GM18508 (cell line): ENCODE data around the gene EPS8L2.

Source experiments
- ATAC-seq: cut with Tn5 transposase; IDR thresholded peaks from one replicate; pipeline ENCODE4 v1.9.1; 2021; ENCODE audit warnings: moderate number of reproducible peaks; ENCODE audit not compliant: insufficient read depth, unreplicated experiment

Gene EPS8L2

GRCh38 chr11:702462-703461, 3.3 kb upstream of the EPS8L2 start:
- no peak for ATAC-seq

GRCh38 chr11:703506-703905, 2.5 kb upstream of the EPS8L2 start:
- no peak for ATAC-seq

- ATAC-seq: no peak
Measured at GRCh38 chr11:704228-704674, 1.8 kb upstream of the EPS8L2 start.

- ATAC-seq: no peak
Measured at GRCh38 chr11:704781-705645, 1.0 kb upstream of the EPS8L2 start.

GRCh38 chr11:706439-706956, 467 bp downstream of the EPS8L2 start:
- ATAC-seq: no peak

- no peak for ATAC-seq
Measured at GRCh38 chr11:706957-707816, 1.2 kb downstream of the EPS8L2 start.

- ATAC-seq: no peak
Measured at GRCh38 chr11:707817-708420, 1.9 kb downstream of the EPS8L2 start.

GRCh38 chr11:708511-708910, 2.5 kb downstream of the EPS8L2 start:
- no peak for ATAC-seq

- ATAC-seq: no peak
Measured at GRCh38 chr11:709109-709997, 3.3 kb downstream of the EPS8L2 start.

GRCh38 chr11:714436-714835, 8.4 kb downstream of the EPS8L2 start:
- ATAC-seq: no peak

- no peak for ATAC-seq
Measured at GRCh38 chr11:719214-720016, 13.4 kb downstream of the EPS8L2 start.

GRCh38 chr11:720017-720641, 14.1 kb downstream of the EPS8L2 start:
- ATAC-seq: no peak

GRCh38 chr11:720642-721246, 14.7 kb downstream of the EPS8L2 start:
- ATAC-seq: no peak

- ATAC-seq: no peak
Measured at GRCh38 chr11:721247-721740, 15.3 kb downstream of the EPS8L2 start.

GRCh38 chr11:721741-722345, 15.8 kb downstream of the EPS8L2 start:
- no peak for ATAC-seq

GRCh38 chr11:722346-722811, 16.3 kb downstream of the EPS8L2 start:
- no peak for ATAC-seq
